Lower leg skin (tissue), 3 donors: ENCODE measurements around the gene TRAPPC3.

ENCODE experiments used
- CTCF ChIP-seq, 3 donors: fragments of 450-650 bp; IDR thresholded peaks; one replicate each; pipeline ENCODE4 v1.5.1; 2016; ENCODE audit warnings: antibody characterized with exemption in 3 of 3, mild to moderate bottlenecking in 3 of 3, moderate library complexity in 2 of 3
- POLR2A ChIP-seq, 2 donors: fragments of 450-650 bp; IDR thresholded peaks; one replicate each; pipeline ENCODE4 v1.6.1; 2016 to 2017; ENCODE audit warnings: antibody characterized with exemption in 2 of 2, mild to moderate bottlenecking in 1 of 2, moderate library complexity in 1 of 2

- no peak for TF ChIP-seq POLR2A (IDR thresholded peaks at IDR 0.05)
- TF ChIP-seq CTCF (IDR thresholded peaks at IDR 0.05): no peak
Measured at GRCh38 chr1:36177589-36178431, 28.5 kb upstream of the TRAPPC3 start.
